ENCODE data around the gene SVEP1.
A peak's percentile ranks its signal among the peaks of the same experiment; 100 is the strongest.

Gene SVEP1

GRCh38 chr9:110356639-110357395 lies 222.7 kb downstream of the SVEP1 start:
- no peak for DNase-seq

- no peak for DNase-seq
Observed at GRCh38 chr9:110355911-110356310, 223.6 kb downstream of the SVEP1 start.

- peak; percentile 88 for DNase-seq
Observed at GRCh38 chr9:110351009-110351467, 228.5 kb downstream of the SVEP1 start.

GRCh38 chr9:110346325-110346724 lies 233.2 kb downstream of the SVEP1 start:
- no peak for DNase-seq

GRCh38 chr9:110344821-110345220 lies 234.7 kb downstream of the SVEP1 start:
- DNase-seq, result no peak

GRCh38 chr9:110343551-110343950 lies 236.0 kb downstream of the SVEP1 start:
- no peak for DNase-seq

GRCh38 chr9:110340306-110340705 lies 239.2 kb downstream of the SVEP1 start:
- peak; percentile 17 for DNase-seq

GRCh38 chr9:110338143-110338542 lies 241.4 kb downstream of the SVEP1 start:
- DNase-seq, result no peak

GRCh38 chr9:110337727-110338126 lies 241.8 kb downstream of the SVEP1 start, which contains the start of gene TXNDC8:
TXNDC8 (minus strand) TSS chr9:110337863.
- DNase-seq, result peak; percentile 49

GRCh38 chr9:110336363-110336762 lies 243.2 kb downstream of the SVEP1 start:
- no peak for DNase-seq

GRCh38 chr9:110334871-110335270 lies 244.7 kb downstream of the SVEP1 start:
- no peak for DNase-seq

- no peak for DNase-seq
Observed at GRCh38 chr9:110334183-110334582, 245.4 kb downstream of the SVEP1 start.

- DNase-seq, result no peak
Observed at GRCh38 chr9:110332766-110333165, 246.8 kb downstream of the SVEP1 start.

- DNase-seq, result peak; percentile 38
Observed at GRCh38 chr9:110330484-110331105, 248.9 kb downstream of the SVEP1 start.

- no peak for DNase-seq
Observed at GRCh38 chr9:110329639-110330230, 249.8 kb downstream of the SVEP1 start.

GRCh38 chr9:110328763-110329162 lies 250.8 kb downstream of the SVEP1 start:
- no peak for DNase-seq

GRCh38 chr9:110327716-110328115 lies 251.8 kb downstream of the SVEP1 start:
- DNase-seq, result no peak

GRCh38 chr9:110323818-110324217 lies 255.7 kb downstream of the SVEP1 start:
- DNase-seq, result no peak

- peak; percentile 17 for DNase-seq
Observed at GRCh38 chr9:110320651-110321445, 258.7 kb downstream of the SVEP1 start.

GRCh38 chr9:110319781-110320492 lies 259.6 kb downstream of the SVEP1 start:
- no peak for DNase-seq

- no peak for DNase-seq
Observed at GRCh38 chr9:110317911-110318310, 261.6 kb downstream of the SVEP1 start.
